ENCODE results near the gene PARVG.

PARVG gene

DNA sequence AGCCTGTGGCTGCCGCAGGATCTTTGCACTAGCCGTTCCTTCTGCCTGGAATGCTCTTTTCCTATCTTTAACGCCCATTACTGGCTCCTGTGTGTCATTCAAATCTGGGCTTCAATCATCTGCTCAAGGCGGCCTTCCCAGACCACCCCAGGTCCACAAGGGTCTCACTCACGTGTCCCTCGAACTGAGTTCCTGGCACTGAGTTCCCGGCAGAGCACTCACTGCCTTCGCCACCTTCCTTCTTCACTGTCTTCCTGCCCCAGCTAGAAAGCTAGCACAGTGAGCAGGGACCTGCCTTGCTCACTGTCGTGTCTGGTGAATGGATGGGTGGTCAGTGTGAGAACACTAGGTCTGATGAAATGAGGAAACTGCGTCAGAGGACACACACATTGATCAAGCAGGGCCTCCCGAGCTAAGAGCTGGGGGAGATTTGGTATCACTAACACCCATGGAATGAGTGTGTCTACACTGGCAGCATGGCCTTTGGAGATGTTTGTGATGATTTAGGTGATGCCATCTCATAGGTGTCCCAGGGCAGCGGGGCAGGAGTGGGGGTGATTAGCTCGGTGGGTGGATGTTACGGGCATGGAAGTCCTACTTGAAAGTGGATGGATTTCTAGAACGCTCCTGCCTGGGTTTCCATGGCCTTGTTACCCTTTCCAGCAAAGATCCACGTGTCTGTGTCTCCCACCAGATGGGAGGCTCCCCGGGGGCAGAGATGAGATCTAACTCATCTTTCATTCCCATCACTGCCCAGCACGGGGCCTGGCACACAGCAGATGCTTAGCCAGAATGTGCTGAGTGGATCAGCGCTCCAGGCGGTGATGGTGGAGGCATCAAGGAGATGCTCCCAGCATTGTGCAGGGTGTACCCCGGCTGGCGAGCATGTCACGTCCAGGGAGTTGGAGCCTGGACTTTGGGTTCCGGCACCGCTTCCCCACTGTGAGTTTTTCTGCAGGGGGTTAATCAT lies 67.5 kb downstream of the PARVG start:
- Histone ChIP-seq H3K4me1 (no peaks in the 10 kb centered on the region), H3K9me3 (no peaks in the 10 kb centered on the region), H3K36me3 (no peaks in the 10 kb centered on the region), H3K27me3 (no peaks in the 10 kb centered on the region), H3K4me3 (ENCODE audit: low read depth, low read length) (no peak overlapping the region)
- DNase-seq, result no peak
- TF ChIP-seq CTCF (IDR thresholded peaks at IDR 0.05; ENCODE audit: low read depth, low read length), result no peak

- H3K9me3 ChIP-seq, result no peaks in the 10 kb centered on the region
- DNase-seq, result no peak
- no peaks in the 10 kb centered on the region for H3K36me3 ChIP-seq
- no peaks in the 10 kb centered on the region for H3K4me1 ChIP-seq
- no peaks in the 10 kb centered on the region for H3K27me3 ChIP-seq
- H3K4me3 ChIP-seq (ENCODE audit: low read depth, low read length), result no peak overlapping the region
- no peak for TF ChIP-seq CTCF (IDR thresholded peaks at IDR 0.05; ENCODE audit: low read depth, low read length)
Measured at GRCh38 chr22:44248926-44249325, 68.2 kb downstream of the PARVG start.

GRCh38 chr22:44249376-44250147 lies 68.8 kb downstream of the PARVG start:
- Histone ChIP-seq H3K36me3 (no peaks in the 10 kb centered on the region), H3K4me3 (ENCODE audit: low read depth, low read length) (no peak overlapping the region), H3K9me3 (no peaks in the 10 kb centered on the region), H3K27me3 (no peaks in the 10 kb centered on the region), H3K4me1 (no peaks in the 10 kb centered on the region)
- DNase-seq, result no peak
- TF ChIP-seq CTCF (IDR thresholded peaks at IDR 0.05; ENCODE audit: low read depth, low read length), result no peak

DNA sequence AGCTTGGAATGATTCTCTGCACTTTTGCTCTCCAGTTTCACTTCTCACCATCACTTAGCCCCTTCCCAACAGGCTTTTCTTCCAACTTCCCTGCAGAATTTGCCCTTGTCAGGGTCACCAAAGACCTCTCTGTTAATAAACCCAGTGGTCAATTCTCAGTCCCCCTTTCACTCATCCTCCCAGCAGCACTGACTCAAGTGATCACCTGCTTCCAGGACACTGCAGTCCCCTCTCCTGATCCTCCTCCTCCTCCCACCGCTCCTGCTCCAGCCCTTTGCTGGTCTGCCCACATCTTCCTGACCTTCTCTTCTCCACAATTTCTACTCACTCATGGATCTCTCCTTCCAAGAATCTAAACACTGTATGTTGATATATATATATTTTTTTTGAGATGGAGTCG lies 74.1 kb downstream of the PARVG start:
- Histone ChIP-seq H3K27me3 (peaks cover 3% of the 10 kb centered on the region; the same call in 1 of the 2 replicates), H3K4me1 (no peaks in the 10 kb centered on the region), H3K36me3 (no peaks in the 10 kb centered on the region), H3K4me3 (ENCODE audit: low read depth, low read length) (no peak overlapping the region), H3K9me3 (no peaks in the 10 kb centered on the region)
- TF ChIP-seq CTCF (IDR thresholded peaks at IDR 0.05; ENCODE audit: low read depth, low read length), result no peak
- DNase-seq, result no peak

DNA sequence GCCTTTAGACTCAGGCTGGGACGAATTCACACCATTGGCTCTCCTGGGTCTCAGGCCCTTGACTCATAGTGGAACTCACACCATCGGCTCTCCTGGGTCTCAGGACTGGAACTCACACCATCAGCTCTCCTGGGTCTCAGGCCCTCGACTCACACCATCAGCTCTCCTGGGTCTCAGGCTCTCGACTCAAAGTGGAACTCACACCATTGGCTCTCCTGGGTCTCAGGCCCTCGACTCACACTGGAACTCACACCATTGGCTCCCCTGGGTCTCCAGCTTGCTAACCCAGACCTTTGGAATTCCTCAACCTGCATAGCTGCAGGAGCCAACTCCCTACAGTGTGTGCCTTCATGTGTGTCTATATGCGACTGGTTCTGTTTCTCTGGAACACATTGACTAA lies 75.4 kb downstream of the PARVG start:
- Histone ChIP-seq H3K9me3 (no peaks in the 10 kb centered on the region), H3K27me3 (peaks cover 3% of the 10 kb centered on the region; the same call in 1 of the 2 replicates), H3K36me3 (no peaks in the 10 kb centered on the region), H3K4me1 (no peaks in the 10 kb centered on the region), H3K4me3 (ENCODE audit: low read depth, low read length) (no peak overlapping the region)
- no peak for DNase-seq
- TF ChIP-seq CTCF (IDR thresholded peaks at IDR 0.05; ENCODE audit: low read depth, low read length), result no peak

All from BE2C (cell line).